MM.1S (cell line): ENCODE results near the gene PHF1.

Source experiments
- DNase-seq: peaks from one replicate; pipeline ENCODE4 v3.0.0-alpha.2; 2015
- H2AFZ ChIP-seq: fragments of 300-600 bp; sonication (generic); 2 replicates; pipeline ENCODE4 v1.6.0; 2016; ENCODE audit warnings: antibody characterized with exemption, low read length
- H3F3A ChIP-seq: fragments of 300-600 bp; sonication (generic); 2 replicates; pipeline ENCODE4 v1.6.1; 2016; ENCODE audit warnings: mild to moderate bottlenecking, antibody characterized with exemption, low read length, moderate library complexity, mixed read lengths; ENCODE audit not compliant: insufficient read depth
- H3K27ac ChIP-seq: fragments of 300-600 bp; sonication (generic); 2 replicates; pipeline ENCODE4 v1.5.1; 2016; ENCODE audit warnings: mild to moderate bottlenecking, low read length
- H3K27me3 ChIP-seq: fragments of 300-600 bp; sonication (generic); replicated peaks from 2 replicates; pipeline ENCODE4 v1.6.0; 2016; ENCODE audit warnings: low read length; ENCODE audit not compliant: insufficient read depth
- H3K36me3 ChIP-seq: fragments of 300-600 bp; sonication (generic); replicated peaks from 2 replicates; pipeline ENCODE4 v1.6.1; 2016; ENCODE audit warnings: mild to moderate bottlenecking, low read length, mixed read lengths; ENCODE audit not compliant: insufficient read depth
- H3K4me1 ChIP-seq: fragments of 300-600 bp; sonication (generic); 2 replicates; pipeline ENCODE4 v1.6.1; 2016; ENCODE audit warnings: low read length, mixed read lengths
- H3K4me2 ChIP-seq: fragments of 300-600 bp; sonication (generic); 2 replicates; pipeline ENCODE4 v1.6.0; 2016; ENCODE audit warnings: low read depth, low read length
- H3K4me3 ChIP-seq: fragments of 300-600 bp; sonication (generic); 2 replicates; pipeline ENCODE4 v1.5.1; 2016; ENCODE audit warnings: low read length, mixed read lengths
- H3K79me2 ChIP-seq: fragments of 300-600 bp; sonication (generic); 2 replicates; pipeline ENCODE4 v1.6.1; 2016; ENCODE audit warnings: mixed run types, low read length, mixed read lengths
- H3K9ac ChIP-seq: fragments of 300-600 bp; sonication (generic); 2 replicates; pipeline ENCODE4 v1.6.1; 2016; ENCODE audit warnings: low read length, mixed read lengths
- H3K9me2 ChIP-seq: fragments of 300-600 bp; sonication (generic); replicated peaks from 2 replicates; pipeline ENCODE4 v1.6.1; 2016; ENCODE audit warnings: mild to moderate bottlenecking, low read length, mixed read lengths; ENCODE audit not compliant: insufficient read depth
- H3K9me3 ChIP-seq: fragments of 300-600 bp; sonication (generic); replicated peaks from 2 replicates; pipeline ENCODE4 v1.6.1; 2016; ENCODE audit warnings: mild to moderate bottlenecking, low read length, mixed read lengths; ENCODE audit not compliant: insufficient read depth
- H4K20me1 ChIP-seq: fragments of 300-600 bp; sonication (generic); 2 replicates; pipeline ENCODE4 v1.6.1; 2016; ENCODE audit warnings: mild to moderate bottlenecking, low read length, moderate library complexity, mixed read lengths; ENCODE audit not compliant: insufficient read depth
- EZH2 ChIP-seq: fragments of 300-600 bp; sonication (generic); optimal IDR thresholded peaks from 2 replicates; pipeline ENCODE3; 2017; ENCODE audit warnings: low read depth, mild to moderate bottlenecking, antibody characterized with exemption, low read length, mixed read lengths
- EZH2phosphoT487 ChIP-seq: fragments of 300-600 bp; sonication (generic); IDR thresholded peaks from 2 replicates; pipeline ENCODE4 v1.6.1; 2018; ENCODE audit warnings: antibody characterized with exemption, low read length
- TF ChIP-seq, protein P1 (sequence below): fragments of 300-600 bp; sonication (generic); IDR thresholded peaks from 2 replicates; pipeline ENCODE4 v1.5.1; 2016; ENCODE audit warnings: antibody characterized with exemption, low read length, mixed read lengths

Gene PHF1

DNA sequence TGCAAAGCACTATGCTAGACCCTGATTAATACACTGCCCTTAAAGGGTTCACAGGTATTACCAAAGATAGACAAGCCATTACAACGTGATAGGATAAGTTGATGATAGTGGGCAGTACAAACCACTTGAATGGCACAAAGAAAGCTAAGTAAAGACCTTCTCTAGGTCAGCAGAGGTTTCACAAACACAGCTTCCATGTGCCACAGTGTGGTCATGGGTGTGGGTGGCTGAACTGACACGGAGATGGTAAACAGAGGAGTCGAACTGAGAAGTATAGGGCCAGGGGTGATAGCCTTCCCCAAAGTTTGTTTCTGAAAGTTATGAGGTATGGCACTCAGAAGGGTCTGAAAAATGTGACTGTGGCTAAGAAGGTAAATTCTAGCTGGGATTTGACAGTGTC lies 47.9 kb downstream of the PHF1 start:
- Histone ChIP-seq H3K9me2 (no peaks in the 10 kb centered on the region), H3K9ac (no peak overlapping the region), H2AFZ (no peak overlapping the region), H4K20me1 (no peaks in the 10 kb centered on the region), H3F3A (no peaks in the 10 kb centered on the region), H3K27me3 (no peaks in the 10 kb centered on the region), H3K4me2 (no peak overlapping the region), H3K36me3 (no peaks in the 10 kb centered on the region), H3K27ac (no peak overlapping the region), H3K4me1 (no peaks in the 10 kb centered on the region), H3K9me3 (no peaks in the 10 kb centered on the region), H3K4me3 (no peak overlapping the region), H3K79me2 (peaks cover 12% of the 10 kb centered on the region)
- no peak for DNase-seq
- TF ChIP-seq EZH2 (no peak), EZH2phosphoT487 (no peak)
- TF ChIP-seq, protein P1, sequence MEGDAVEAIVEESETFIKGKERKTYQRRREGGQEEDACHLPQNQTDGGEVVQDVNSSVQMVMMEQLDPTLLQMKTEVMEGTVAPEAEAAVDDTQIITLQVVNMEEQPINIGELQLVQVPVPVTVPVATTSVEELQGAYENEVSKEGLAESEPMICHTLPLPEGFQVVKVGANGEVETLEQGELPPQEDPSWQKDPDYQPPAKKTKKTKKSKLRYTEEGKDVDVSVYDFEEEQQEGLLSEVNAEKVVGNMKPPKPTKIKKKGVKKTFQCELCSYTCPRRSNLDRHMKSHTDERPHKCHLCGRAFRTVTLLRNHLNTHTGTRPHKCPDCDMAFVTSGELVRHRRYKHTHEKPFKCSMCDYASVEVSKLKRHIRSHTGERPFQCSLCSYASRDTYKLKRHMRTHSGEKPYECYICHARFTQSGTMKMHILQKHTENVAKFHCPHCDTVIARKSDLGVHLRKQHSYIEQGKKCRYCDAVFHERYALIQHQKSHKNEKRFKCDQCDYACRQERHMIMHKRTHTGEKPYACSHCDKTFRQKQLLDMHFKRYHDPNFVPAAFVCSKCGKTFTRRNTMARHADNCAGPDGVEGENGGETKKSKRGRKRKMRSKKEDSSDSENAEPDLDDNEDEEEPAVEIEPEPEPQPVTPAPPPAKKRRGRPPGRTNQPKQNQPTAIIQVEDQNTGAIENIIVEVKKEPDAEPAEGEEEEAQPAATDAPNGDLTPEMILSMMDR = no peak

DNA sequence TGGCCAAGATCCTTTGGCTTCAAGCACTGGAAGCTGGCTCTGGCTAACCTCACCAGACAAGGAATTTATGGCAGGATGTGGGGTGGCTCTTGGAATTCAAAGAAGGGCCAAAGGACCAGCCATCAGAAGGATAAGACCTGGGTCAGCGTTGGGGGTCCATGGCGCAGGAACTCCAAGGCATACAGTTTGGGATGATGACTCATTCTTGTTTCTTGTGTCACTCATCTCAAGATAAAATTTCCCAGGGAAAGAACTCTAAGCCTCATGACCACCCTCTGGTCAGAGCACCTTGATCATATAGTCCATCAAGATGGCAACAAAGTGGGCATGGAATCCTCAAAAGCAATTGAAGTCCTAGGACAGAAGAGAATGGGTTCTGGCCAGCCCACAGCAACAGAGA lies 48.4 kb downstream of the PHF1 start:
- Histone ChIP-seq H3K36me3 (no peaks in the 10 kb centered on the region), H3K79me2 (peaks cover 12% of the 10 kb centered on the region), H3K4me3 (no peak overlapping the region), H3K9me3 (no peaks in the 10 kb centered on the region), H3K27me3 (no peaks in the 10 kb centered on the region), H3K4me1 (no peaks in the 10 kb centered on the region), H3K9me2 (no peaks in the 10 kb centered on the region), H3K27ac (no peak overlapping the region), H4K20me1 (no peaks in the 10 kb centered on the region), H3K4me2 (no peak overlapping the region), H3K9ac (no peak overlapping the region), H3F3A (no peaks in the 10 kb centered on the region), H2AFZ (no peak overlapping the region)
- TF ChIP-seq EZH2 (no peak), EZH2phosphoT487 (no peak)
- TF ChIP-seq, protein P1 = no peak
- no peak for DNase-seq
